ENCODE data around the gene CDADC1.

Gene CDADC1

GRCh38 chr13:49247643-49248621 lies at the start of gene CDADC1:
Gene CDADC1, plus strand, starts transcription at chr13:49247925. Its CDS starts 113 bp downstream, at chr13:49248038.
- DNase-seq: peak; percentile 82 to 84

GRCh38 chr13:49206641-49207040 lies 41.1 kb upstream of the CDADC1 start:
- DNase-seq: no peak

GRCh38 chr13:49208619-49209018 lies 39.1 kb upstream of the CDADC1 start:
- DNase-seq: no peak

GRCh38 chr13:49210114-49210513 lies 37.6 kb upstream of the CDADC1 start:
- DNase-seq: no peak

- no peak for DNase-seq
These were observed 37.1 kb upstream of the CDADC1 start for GRCh38 chr13:49210669-49211068.

- DNase-seq: no peak
These were observed 34.2 kb upstream of the CDADC1 start for GRCh38 chr13:49213539-49213938.

- DNase-seq: no peak
These were observed 33.5 kb upstream of the CDADC1 start for GRCh38 chr13:49213997-49214916.

- peak; percentile 27 to 31 for DNase-seq
These were observed 32.8 kb upstream of the CDADC1 start for GRCh38 chr13:49214917-49215376.

- no peak for DNase-seq
These were observed 31.4 kb upstream of the CDADC1 start for GRCh38 chr13:49216334-49216733.

- DNase-seq: no peak
These were observed 29.7 kb upstream of the CDADC1 start for GRCh38 chr13:49217962-49218492.

- no peak for DNase-seq
These were observed 29.2 kb upstream of the CDADC1 start for GRCh38 chr13:49218493-49219051.

- DNase-seq: no peak
These were observed 28.1 kb upstream of the CDADC1 start for GRCh38 chr13:49219647-49220035.

- DNase-seq: peak; percentile 20
These were observed 27.5 kb upstream of the CDADC1 start, which contains the start of gene MLNR for GRCh38 chr13:49220036-49220855. Gene MLNR, plus strand, starts transcription at chr13:49220338. Its CDS starts 0 bp downstream, at chr13:49220338.

GRCh38 chr13:49220856-49221589 lies 26.7 kb upstream of the CDADC1 start:
- no peak for DNase-seq

- DNase-seq: no peak
These were observed 26.1 kb upstream of the CDADC1 start for GRCh38 chr13:49221590-49221965.

GRCh38 chr13:49225223-49226042 lies 22.3 kb upstream of the CDADC1 start:
- no peak for DNase-seq

- no peak for DNase-seq
These were observed 21.1 kb upstream of the CDADC1 start for GRCh38 chr13:49226613-49227012.

- DNase-seq: no peak
These were observed 13.0 kb upstream of the CDADC1 start for GRCh38 chr13:49234741-49235140.

GRCh38 chr13:49235856-49236431 lies 11.8 kb upstream of the CDADC1 start:
- no peak for DNase-seq

- no peak for DNase-seq
These were observed 9.1 kb upstream of the CDADC1 start for GRCh38 chr13:49238621-49239020.

Measured in activated CD4-positive, alpha-beta T cell treated with anti-CD3 and anti-CD28 coated beads for 4 hours (primary cell).